Psoas muscle (tissue), 8 donors: ENCODE measurements around the gene CTNNA1. TPM values are rescaled to one million over a fixed set of nuclear protein-coding genes. Genes with fewer than 3 reads are reported as not detected.

ENCODE experiments used
- ATAC-seq, 4 donors: fragments of 200-7000 bp; cut with Tn5 transposase; one replicate each; pipeline ENCODE4 v1.9.1; 2020; ENCODE audit warnings: moderate library complexity in 3 of 4, mild to moderate bottlenecking in 2 of 4
- DNase-seq, 2 donors: peaks; one replicate each; pipeline ENCODE4 v3.0.0-alpha.2; 2020
- H3K27ac ChIP-seq: fragments of 200-600 bp; one replicate; pipeline ENCODE4 v1.8.0; 2022
- H3K27me3 ChIP-seq, 3 donors: fragments of 200-600 bp in 1 of 3; one replicate each; pipeline versions ENCODE4 v1.6.1 to v1.8.0; 2013 to 2022; ENCODE audit warnings: low read length in 2 of 3, mild to moderate bottlenecking in 2 of 3, moderate library complexity in 1 of 3; ENCODE audit not compliant: insufficient read depth in 3 of 3
- H3K36me3 ChIP-seq, 2 donors: fragments of 200-600 bp in 1 of 2; one replicate each; pipeline versions ENCODE4 v1.6.1 to v1.8.0; 2013 to 2022; ENCODE audit warnings: low read depth in 1 of 2, mild to moderate bottlenecking in 1 of 2, moderate library complexity in 1 of 2; ENCODE audit not compliant: insufficient read depth in 1 of 2
- H3K4me1 ChIP-seq: fragments of 200-600 bp; one replicate; pipeline ENCODE4 v1.8.0; 2022
- H3K4me3 ChIP-seq: fragments of 200-600 bp; one replicate; pipeline ENCODE4 v1.8.0; 2022; ENCODE audit warnings: mild to moderate bottlenecking
- H3K9me3 ChIP-seq: fragments of 200-600 bp; one replicate; pipeline ENCODE4 v1.8.0; 2022
- CTCF ChIP-seq: fragments of 200-600 bp; IDR thresholded peaks from one replicate; pipeline ENCODE4 v1.8.0; 2022; ENCODE audit warnings: antibody characterized with exemption
- WGBS, 3 donors: extraction: QIAGEN DNeasy Blood & Tissue Kit; methylation state at CpG; one replicate each; pipeline versions ENCODE4 v1.1.6 to v1.1.7; 2013; 5-methylcytosine and 5-hydroxymethylcytosine counted together
- intact Hi-C, 2 donors: fragments of 100-400 bp; cut with DNase I; formaldehyde crosslinking; loops; one replicate each; pipeline versions ENCODE4 v1.11.0 to v1.14.2; 2022
- polyA plus RNA-seq, 3 donors: library from polyadenylated mRNA; stranded (reverse); fragments of 200-250 nt; gene quantifications; one replicate each; pipeline ENCODE4 v1.2.3, GENCODE V29; 2013
- total RNA-seq, 4 donors: library from RNA; stranded (reverse); fragmentation: NEBNext Ultra II Directional in 2 of 4; extraction: Animal tissue kit (Norgen Biotek cat#: 25700) in 2 of 4; gene quantifications; one replicate each; pipeline versions ENCODE4 v1.2.1 to v1.2.4, GENCODE V29; 2021 to 2023
- donor health status: healthy with polysubstance abuse.
- donor health status: DM: no; HTN: no; CAD: no; lungs with moderate emphysema.
- donor health status: Bipolar disorder and iron deficiency.
- donor health status: healthy.
- donor health status: DM: yes; HTN: yes; CAD: no.
- donor health status: DM: no; HTN: no; CAD: no.
- donor health status: DM: no; HTN: no; CAD: no.
- donor health status: DM: yes; HTN: yes; CAD: no.

Gene CTNNA1
- total and polyA plus RNA-seq, 7 donors, result 58.8 to 162 (median 99.3) TPM

- no peak for ATAC-seq
- no peak for DNase-seq
- H3K27ac ChIP-seq, result no peak overlapping the region
Observed at GRCh38 chr5:138901716-138902115, 148.5 kb downstream of the CTNNA1 start.

GRCh38 chr5:138903130-138903775 lies 150.0 kb downstream of the CTNNA1 start:
- peaks cover 0 to 53% of the 10 kb centered on the region in 2 donors for H3K36me3 ChIP-seq
- H3K4me3 ChIP-seq, result no peak overlapping the region
- 62 to 65% (median 65%) methylated on average over 10 of the region's 10 CpGs for WGBS, 3 donors
- DNase-seq (no peak), ATAC-seq (peak; percentile 30 to 73 (median 62))
- no peaks in the 10 kb centered on the region for H3K27me3 ChIP-seq
- H3K4me1 ChIP-seq, result peaks cover 13% of the 10 kb centered on the region
- intact Hi-C loops, result no loop called here
- no peak for TF ChIP-seq CTCF
- H3K9me3 ChIP-seq, result no peaks in the 10 kb centered on the region
- peak overlapping the region; percentile 54 for H3K27ac ChIP-seq

More at GRCh38 chr5:138901716-138902115, 148.5 kb downstream of the CTNNA1 start:
- Histone ChIP-seq H3K4me1 (peaks cover 13% of the 10 kb centered on the region), H3K36me3 (peaks cover 2 to 42% of the 10 kb centered on the region in 2 donors), H3K4me3 (no peak overlapping the region), H3K9me3 (no peaks in the 10 kb centered on the region), H3K27me3 (no peaks in the 10 kb centered on the region)
- 95 to 100% (median 100%) methylated on average over 2 of the region's 2 CpGs for WGBS, 3 donors
- intact Hi-C loops, result no loop called here
- no peak for TF ChIP-seq CTCF

GRCh38 chr5:138905541-138905940 lies 152.3 kb downstream of the CTNNA1 start:
- Histone ChIP-seq H3K4me1 (peaks cover 13% of the 10 kb centered on the region), H3K36me3 (peaks cover 0 to 60% of the 10 kb centered on the region in 2 donors)
- 93 to 97% (median 95%) methylated on average over 1 of the region's 1 CpG for WGBS, 3 donors

GRCh38 chr5:138909734-138910133 lies 156.5 kb downstream of the CTNNA1 start:
- intact Hi-C loops, result no loop called here
- DNase-seq (no peak), ATAC-seq (peak in 1 of 4 donors; percentile 28)
- H3K9me3 ChIP-seq, result no peaks in the 10 kb centered on the region
- H3K4me1 ChIP-seq, result no peaks in the 10 kb centered on the region
- no peak overlapping the region for H3K27ac ChIP-seq
- H3K4me3 ChIP-seq, result no peak overlapping the region
- TF ChIP-seq CTCF, result no peak
- 83 to 98% (median 96%) methylated on average over 2 of the region's 2 CpGs for WGBS, 3 donors
- no peaks in the 10 kb centered on the region for H3K27me3 ChIP-seq
- peaks cover 0 to 45% of the 10 kb centered on the region in 2 donors for H3K36me3 ChIP-seq

More at GRCh38 chr5:138905541-138905940, 152.3 kb downstream of the CTNNA1 start:
- no peak overlapping the region for H3K4me3 ChIP-seq
- no peaks in the 10 kb centered on the region for H3K9me3 ChIP-seq
- H3K27ac ChIP-seq, result peak overlapping the region; percentile 10
- H3K27me3 ChIP-seq, result no peaks in the 10 kb centered on the region
- DNase-seq (no peak), ATAC-seq (peak in 2 of 4 donors; percentile 43 to 53)
- intact Hi-C loops, result no loop called here
- TF ChIP-seq CTCF, result no peak
